Loucy (cell line): ENCODE results near the gene PLEKHG4B.

Source experiments
- EZH2phosphoT487 ChIP-seq: fragments of 200-600 bp; IDR thresholded peaks from 2 replicates; pipeline ENCODE4 v1.6.1; 2018; ENCODE audit warnings: antibody characterized with exemption, mild to moderate bottlenecking, moderate library complexity, borderline replicate concordance
- TF ChIP-seq, protein P1 (sequence below): fragments of 200-600 bp; sonication (generic); conservative IDR thresholded peaks from 2 replicates; pipeline ENCODE4 v1.5.1; 2014; ENCODE audit warnings: mild to moderate bottlenecking, antibody characterized with exemption, low read length

GRCh38 chr5:142246-142810 is 50.4 kb downstream of the PLEKHG4B start:
- TF ChIP-seq, protein P1, sequence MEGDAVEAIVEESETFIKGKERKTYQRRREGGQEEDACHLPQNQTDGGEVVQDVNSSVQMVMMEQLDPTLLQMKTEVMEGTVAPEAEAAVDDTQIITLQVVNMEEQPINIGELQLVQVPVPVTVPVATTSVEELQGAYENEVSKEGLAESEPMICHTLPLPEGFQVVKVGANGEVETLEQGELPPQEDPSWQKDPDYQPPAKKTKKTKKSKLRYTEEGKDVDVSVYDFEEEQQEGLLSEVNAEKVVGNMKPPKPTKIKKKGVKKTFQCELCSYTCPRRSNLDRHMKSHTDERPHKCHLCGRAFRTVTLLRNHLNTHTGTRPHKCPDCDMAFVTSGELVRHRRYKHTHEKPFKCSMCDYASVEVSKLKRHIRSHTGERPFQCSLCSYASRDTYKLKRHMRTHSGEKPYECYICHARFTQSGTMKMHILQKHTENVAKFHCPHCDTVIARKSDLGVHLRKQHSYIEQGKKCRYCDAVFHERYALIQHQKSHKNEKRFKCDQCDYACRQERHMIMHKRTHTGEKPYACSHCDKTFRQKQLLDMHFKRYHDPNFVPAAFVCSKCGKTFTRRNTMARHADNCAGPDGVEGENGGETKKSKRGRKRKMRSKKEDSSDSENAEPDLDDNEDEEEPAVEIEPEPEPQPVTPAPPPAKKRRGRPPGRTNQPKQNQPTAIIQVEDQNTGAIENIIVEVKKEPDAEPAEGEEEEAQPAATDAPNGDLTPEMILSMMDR = no peak; the same call in 1 of the 2 replicates
- TF ChIP-seq EZH2phosphoT487 = no peak
